Neutrophil (primary cell): ENCODE data around the gene SLC25A21.

ENCODE experiments used
- H3K27ac ChIP-seq: fragments of 200-600 bp; sonication (generic); 2 replicates; pipeline ENCODE4 v1.5.1; 2016; ENCODE audit warnings: mild to moderate bottlenecking, moderate library complexity
- H3K27me3 ChIP-seq: fragments of 200-600 bp; sonication (generic); 2 replicates; pipeline ENCODE4 v1.6.0; 2016; ENCODE audit warnings: mild to moderate bottlenecking
- H3K36me3 ChIP-seq: fragments of 200-600 bp; sonication (generic); 2 replicates; pipeline ENCODE4 v1.5.1; 2017
- H3K4me1 ChIP-seq, 2 experiments: fragments of 200-600 bp in 1 of 2; sonication (generic) in 1 of 2; 1 replicate in 1 of 2; 2 replicates in 1 of 2; pipeline versions ENCODE4 v1.5.1 to v1.6.1; 2013 to 2016; ENCODE audit warnings: low read depth in 1 of 2, low read length in 1 of 2, mild to moderate bottlenecking in 1 of 2, moderate library complexity in 1 of 2; ENCODE audit not compliant: control insufficient read depth in 1 of 2, insufficient read depth in 1 of 2
- H3K4me3 ChIP-seq, 2 experiments: fragments of 200-600 bp in 1 of 2; sonication (generic) in 1 of 2; 1 replicate in 1 of 2; 2 replicates in 1 of 2; pipeline ENCODE4 v1.5.1; 2013 to 2016; ENCODE audit warnings: low read depth in 1 of 2, low read length in 1 of 2, mild to moderate bottlenecking in 1 of 2, moderate library complexity in 1 of 2
- H3K9me3 ChIP-seq: fragments of 200-600 bp; sonication (generic); 2 replicates; pipeline ENCODE4 v1.5.1; 2016
- TF ChIP-seq, protein P1 (sequence below): fragments of 200-600 bp; sonication (generic); IDR thresholded peaks from 2 replicates; pipeline ENCODE4 v1.5.1; 2016; ENCODE audit warnings: antibody characterized with exemption

Gene SLC25A21

DNA sequence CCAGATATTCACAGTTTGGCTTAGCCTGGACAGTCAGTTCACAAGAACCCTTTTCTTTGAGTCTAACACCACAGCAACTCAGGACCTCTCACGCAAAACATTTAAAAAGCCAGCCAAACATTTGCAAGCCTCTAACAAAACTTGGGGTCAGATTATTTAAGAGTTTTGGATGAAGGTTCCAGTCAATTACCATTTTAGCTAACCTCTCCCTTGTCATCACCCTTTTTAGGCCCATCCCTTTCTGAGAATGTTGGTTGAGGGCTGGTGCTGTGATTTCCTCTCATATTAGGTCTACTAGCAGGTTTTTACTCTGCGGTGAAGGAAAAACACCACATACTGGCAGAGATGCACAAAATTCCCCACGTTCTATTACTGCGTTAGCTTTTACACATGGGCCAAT, 490.1 kb downstream of the SLC25A21 start:
- Histone ChIP-seq H3K9me3 (no peaks in the 10 kb centered on the region), H3K4me3 (no peak overlapping the region), H3K27ac (no peak overlapping the region), H3K27me3 (peaks cover 30% of the 10 kb centered on the region), H3K36me3 (no peaks in the 10 kb centered on the region), H3K4me1 (no peaks in the 10 kb centered on the region)
- TF ChIP-seq, protein P1, sequence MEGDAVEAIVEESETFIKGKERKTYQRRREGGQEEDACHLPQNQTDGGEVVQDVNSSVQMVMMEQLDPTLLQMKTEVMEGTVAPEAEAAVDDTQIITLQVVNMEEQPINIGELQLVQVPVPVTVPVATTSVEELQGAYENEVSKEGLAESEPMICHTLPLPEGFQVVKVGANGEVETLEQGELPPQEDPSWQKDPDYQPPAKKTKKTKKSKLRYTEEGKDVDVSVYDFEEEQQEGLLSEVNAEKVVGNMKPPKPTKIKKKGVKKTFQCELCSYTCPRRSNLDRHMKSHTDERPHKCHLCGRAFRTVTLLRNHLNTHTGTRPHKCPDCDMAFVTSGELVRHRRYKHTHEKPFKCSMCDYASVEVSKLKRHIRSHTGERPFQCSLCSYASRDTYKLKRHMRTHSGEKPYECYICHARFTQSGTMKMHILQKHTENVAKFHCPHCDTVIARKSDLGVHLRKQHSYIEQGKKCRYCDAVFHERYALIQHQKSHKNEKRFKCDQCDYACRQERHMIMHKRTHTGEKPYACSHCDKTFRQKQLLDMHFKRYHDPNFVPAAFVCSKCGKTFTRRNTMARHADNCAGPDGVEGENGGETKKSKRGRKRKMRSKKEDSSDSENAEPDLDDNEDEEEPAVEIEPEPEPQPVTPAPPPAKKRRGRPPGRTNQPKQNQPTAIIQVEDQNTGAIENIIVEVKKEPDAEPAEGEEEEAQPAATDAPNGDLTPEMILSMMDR = no peak

DNA sequence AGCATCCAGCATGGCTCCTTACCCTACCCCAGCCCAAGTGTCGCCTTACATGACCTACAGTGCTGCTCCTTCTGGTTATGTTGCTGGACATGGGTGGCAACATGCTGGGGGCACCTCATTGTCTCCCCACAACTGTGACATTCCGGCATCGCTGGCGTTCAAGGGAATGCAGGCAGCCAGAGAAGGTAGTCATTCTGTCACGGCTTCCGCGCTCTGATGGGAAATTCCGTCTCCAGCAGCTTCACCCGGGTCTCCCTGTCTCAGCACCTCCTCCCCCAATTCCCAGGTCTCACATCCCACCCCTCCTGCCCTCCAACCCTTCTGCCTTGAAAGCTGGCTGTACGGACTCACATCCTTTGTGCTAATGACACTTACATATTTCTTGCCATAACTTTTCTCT, 496.2 kb downstream of the SLC25A21 start:
- H3K4me3 ChIP-seq = no peak overlapping the region
- H3K4me1 ChIP-seq = no peaks in the 10 kb centered on the region
- H3K36me3 ChIP-seq = no peaks in the 10 kb centered on the region
- no peak overlapping the region for H3K27ac ChIP-seq
- TF ChIP-seq, protein P1 = no peak
- peaks cover 64% of the 10 kb centered on the region for H3K27me3 ChIP-seq
- no peaks in the 10 kb centered on the region for H3K9me3 ChIP-seq

DNA sequence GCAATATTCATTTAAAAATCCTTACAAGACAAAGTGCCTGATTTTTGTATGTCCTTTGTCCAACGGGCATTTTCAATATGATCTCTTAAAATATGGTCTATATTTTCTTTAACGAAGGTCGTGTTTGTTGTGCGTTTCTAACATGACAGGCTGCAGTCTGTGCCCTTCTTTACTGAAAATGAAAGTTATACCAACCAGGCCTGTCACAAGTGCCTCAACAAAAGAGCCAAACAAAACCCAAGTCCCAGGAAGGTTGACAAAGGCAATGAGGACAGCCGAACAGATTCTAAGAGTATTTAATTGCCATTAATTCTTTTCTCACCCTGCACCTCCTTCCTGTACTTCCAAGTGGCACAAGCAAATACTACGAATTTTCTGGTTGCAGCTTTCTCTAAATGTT, 496.8 kb downstream of the SLC25A21 start:
- TF ChIP-seq, protein P1 = no peak
- no peak overlapping the region for H3K4me3 ChIP-seq
- H3K9me3 ChIP-seq = no peaks in the 10 kb centered on the region
- peaks cover 70% of the 10 kb centered on the region for H3K27me3 ChIP-seq
- H3K4me1 ChIP-seq = no peaks in the 10 kb centered on the region
- no peaks in the 10 kb centered on the region for H3K36me3 ChIP-seq
- H3K27ac ChIP-seq = no peak overlapping the region

DNA sequence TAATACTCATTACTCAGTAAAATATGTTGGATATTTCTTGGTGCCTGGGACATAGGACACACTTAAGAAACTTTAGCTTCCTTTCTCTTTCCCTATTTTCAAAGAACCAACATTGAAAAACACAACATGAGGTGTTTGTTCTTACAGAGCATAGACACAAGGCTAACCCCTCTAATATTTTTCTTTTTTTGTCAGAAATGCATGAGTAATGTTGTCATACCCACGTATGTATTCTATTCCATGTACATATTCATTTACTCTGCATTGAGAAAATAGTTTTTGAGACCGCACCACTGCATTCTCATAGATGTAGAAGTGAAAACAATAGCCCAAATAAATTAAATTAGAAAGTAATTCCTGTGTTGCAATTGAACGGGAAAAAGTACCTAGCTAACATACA, 497.7 kb downstream of the SLC25A21 start:
- Histone ChIP-seq H3K4me3 (no peak overlapping the region), H3K27ac (no peak overlapping the region), H3K9me3 (no peaks in the 10 kb centered on the region), H3K27me3 (peaks cover 79% of the 10 kb centered on the region), H3K36me3 (no peaks in the 10 kb centered on the region), H3K4me1 (no peaks in the 10 kb centered on the region)
- TF ChIP-seq, protein P1 = no peak

DNA sequence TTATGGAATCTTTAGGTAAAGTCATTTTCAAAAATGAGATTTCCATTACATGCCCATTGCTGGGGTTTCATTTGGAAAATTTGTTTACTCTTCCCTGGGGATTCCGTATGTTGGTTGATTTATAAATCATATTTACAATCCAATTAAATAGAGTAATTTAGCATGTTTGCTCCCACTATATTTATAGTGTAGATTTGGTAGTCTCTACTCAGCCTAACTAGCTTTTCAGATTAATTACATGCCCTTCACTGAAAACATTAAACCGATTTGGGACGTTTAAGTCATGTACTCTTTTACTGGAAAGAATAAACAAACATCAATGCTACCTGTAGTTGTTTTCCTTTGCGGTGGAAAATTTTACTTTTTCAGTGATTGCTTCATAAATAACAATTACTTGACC, 500.3 kb downstream of the SLC25A21 start:
- Histone ChIP-seq H3K4me3 (no peak overlapping the region), H3K27me3 (peaks cover 88% of the 10 kb centered on the region), H3K9me3 (no peaks in the 10 kb centered on the region), H3K4me1 (no peaks in the 10 kb centered on the region), H3K36me3 (no peaks in the 10 kb centered on the region), H3K27ac (no peak overlapping the region)
- TF ChIP-seq, protein P1 = no peak

DNA sequence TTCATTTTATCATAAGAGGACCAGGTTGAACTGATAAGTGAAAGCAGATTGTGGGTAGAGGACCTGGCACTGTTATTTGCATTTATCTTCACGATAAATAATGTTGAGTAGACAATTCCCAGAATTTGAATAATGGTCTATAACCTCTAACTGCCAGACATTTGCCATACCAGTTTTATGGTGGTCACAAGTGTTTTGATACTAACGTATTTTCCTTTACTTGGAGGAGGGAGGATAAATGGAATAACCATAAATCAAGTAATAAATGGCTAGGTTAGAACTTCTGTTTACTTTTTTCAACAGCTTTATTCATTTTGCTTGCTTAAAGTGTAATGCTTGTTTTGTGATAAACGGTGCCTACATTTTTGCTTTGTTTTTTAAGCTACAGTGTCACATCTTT, 501.3 kb downstream of the SLC25A21 start:
- no peaks in the 10 kb centered on the region for H3K4me1 ChIP-seq
- H3K36me3 ChIP-seq = no peaks in the 10 kb centered on the region
- H3K9me3 ChIP-seq = no peaks in the 10 kb centered on the region
- H3K4me3 ChIP-seq = no peak overlapping the region
- H3K27ac ChIP-seq = no peak overlapping the region
- H3K27me3 ChIP-seq = peaks cover 88% of the 10 kb centered on the region
- TF ChIP-seq, protein P1 = no peak
